SK-N-MC (cell line): ENCODE results near the gene SZT2.

ENCODE experiments used
- DNase-seq: peaks from one replicate; pipeline ENCODE4 v3.0.0-alpha.2; 2011; ENCODE audit warnings: low read depth, low spot score
- H3K27ac ChIP-seq: fragments of 200-600 bp; sonication (generic); 2 replicates; pipeline ENCODE4 v1.5.1; 2016; ENCODE audit warnings: mixed run types
- H3K36me3 ChIP-seq: fragments of 200-600 bp; sonication (generic); 2 replicates; pipeline ENCODE4 v1.6.1; 2017; ENCODE audit warnings: antibody characterized with exemption, low read length, mixed read lengths; ENCODE audit not compliant: insufficient read depth
- H3K4me3 ChIP-seq: fragments of 200-600 bp; sonication (generic); 2 replicates; pipeline ENCODE4 v1.5.1; 2016
- H3K9ac ChIP-seq: fragments of 200-600 bp; sonication (generic); 2 replicates; pipeline ENCODE4 v1.8.0; 2017; ENCODE audit warnings: mixed run types, mixed read lengths; ENCODE audit not compliant: insufficient read length
- H3K9me3 ChIP-seq: fragments of 200-600 bp; sonication (generic); 2 replicates; pipeline ENCODE4 v1.6.1; 2017; ENCODE audit warnings: low read depth, mild to moderate bottlenecking, antibody characterized with exemption, low read length, moderate library complexity, mixed read lengths
- EZH2 ChIP-seq: fragments of 200-600 bp; sonication (generic); IDR thresholded peaks from one replicate; pipeline ENCODE4 v1.6.1; 2017; ENCODE audit warnings: antibody characterized with exemption
- FOXP2 ChIP-seq: optimal IDR thresholded peaks from 2 replicates; pipeline ENCODE3; 2011; ENCODE audit warnings: mild to moderate bottlenecking, moderate library complexity; ENCODE audit not compliant: insufficient read depth; ENCODE audit errors: extremely low read length, control extremely low read depth
- POLR2AphosphoS5 ChIP-seq: IDR thresholded peaks from 2 replicates; pipeline ENCODE4 v1.6.1; 2012; ENCODE audit warnings: mild to moderate bottlenecking, low read depth, low read length, borderline replicate concordance

SZT2 gene

GRCh38 chr1:43376723-43377235 is 12.9 kb upstream of the SZT2 start:
- Histone ChIP-seq H3K36me3 (no peaks in the 10 kb centered on the region), H3K9ac (no peak overlapping the region), H3K9me3 (no peaks in the 10 kb centered on the region), H3K27ac (no peak overlapping the region), H3K4me3 (no peak overlapping the region)
- no peak for TF ChIP-seq FOXP2
- TF ChIP-seq EZH2, result no peak
- no peak for DNase-seq

- DNase-seq, result no peak
- no peak overlapping the region for H3K27ac ChIP-seq
- H3K36me3 ChIP-seq, result peaks cover under 1% of the 10 kb centered on the region; the same call in 1 of the 2 replicates
- no peak for TF ChIP-seq FOXP2
- no peak for TF ChIP-seq EZH2
- TF ChIP-seq POLR2AphosphoS5, result no peak
- no peaks in the 10 kb centered on the region for H3K9me3 ChIP-seq
- no peak overlapping the region for H3K9ac ChIP-seq
- H3K4me3 ChIP-seq, result no peak overlapping the region
These were observed 11.9 kb upstream of the SZT2 start for GRCh38 chr1:43377831-43378230.

GRCh38 chr1:43379476-43379875 is 10.2 kb upstream of the SZT2 start:
- no peak overlapping the region for H3K9ac ChIP-seq
- no peaks in the 10 kb centered on the region for H3K9me3 ChIP-seq
- DNase-seq, result no peak
- no peak overlapping the region for H3K4me3 ChIP-seq
- no peak overlapping the region for H3K27ac ChIP-seq
- H3K36me3 ChIP-seq, result peaks cover 16% of the 10 kb centered on the region; the same call in 1 of the 2 replicates
- TF ChIP-seq POLR2AphosphoS5, result no peak
- TF ChIP-seq EZH2, result no peak
- no peak for TF ChIP-seq FOXP2

GRCh38 chr1:43381612-43382011 is 8.1 kb upstream of the SZT2 start:
- Histone ChIP-seq H3K9me3 (no peaks in the 10 kb centered on the region), H3K4me3 (no peak overlapping the region), H3K36me3 (peaks cover 38% of the 10 kb centered on the region), H3K27ac (no peak overlapping the region), H3K9ac (no peak overlapping the region)
- DNase-seq, result no peak
- TF ChIP-seq EZH2, result no peak
- no peak for TF ChIP-seq FOXP2
- TF ChIP-seq POLR2AphosphoS5, result no peak

- Histone ChIP-seq H3K4me3 (no peak overlapping the region), H3K36me3 (peaks cover 42% of the 10 kb centered on the region), H3K27ac (no peak overlapping the region), H3K9ac (no peak overlapping the region), H3K9me3 (no peaks in the 10 kb centered on the region)
- DNase-seq, result no peak
- TF ChIP-seq EZH2 (no peak), FOXP2 (no peak), POLR2AphosphoS5 (no peak)
These were observed 7.5 kb upstream of the SZT2 start for GRCh38 chr1:43382027-43382779.

- H3K9ac ChIP-seq, result no peak overlapping the region
- H3K27ac ChIP-seq, result no peak overlapping the region
- no peak for DNase-seq
- peaks cover 42% of the 10 kb centered on the region for H3K36me3 ChIP-seq
- no peak for TF ChIP-seq EZH2
- TF ChIP-seq POLR2AphosphoS5, result no peak
- TF ChIP-seq FOXP2, result no peak
- no peak overlapping the region for H3K4me3 ChIP-seq
- no peaks in the 10 kb centered on the region for H3K9me3 ChIP-seq
These were observed 6.2 kb upstream of the SZT2 start for GRCh38 chr1:43383449-43383848.

GRCh38 chr1:43386676-43387075 is 3.0 kb upstream of the SZT2 start:
- Histone ChIP-seq H3K4me3 (no peak overlapping the region), H3K9me3 (no peaks in the 10 kb centered on the region), H3K27ac (no peak overlapping the region), H3K9ac (no peak overlapping the region), H3K36me3 (peaks cover 42% of the 10 kb centered on the region)
- no peak for DNase-seq
- TF ChIP-seq POLR2AphosphoS5 (no peak), FOXP2 (no peak), EZH2 (no peak)

GRCh38 chr1:43387976-43388599 is 1.6 kb upstream of the SZT2 start:
- H3K9ac ChIP-seq, result no peak overlapping the region
- H3K27ac ChIP-seq, result no peak overlapping the region
- H3K9me3 ChIP-seq, result no peaks in the 10 kb centered on the region
- TF ChIP-seq EZH2, result no peak
- no peak overlapping the region for H3K4me3 ChIP-seq
- no peak for DNase-seq
- H3K36me3 ChIP-seq, result peaks cover 39% of the 10 kb centered on the region
